Adipose tissue (tissue), 3 donors: Measurements from ENCODE around the gene WDHD1. TPM values are rescaled to one million over a fixed set of nuclear protein-coding genes. Genes with fewer than 3 reads are reported as not detected.
"Not testable (repeated sequence)": the region's sequence is repeated elsewhere in the genome, so short reads cannot be mapped to it uniquely, and the experiment has no call there.

Experiments used
- H3K27ac ChIP-seq: one replicate; pipeline ENCODE4 v1.5.1; 2013; ENCODE audit warnings: low read depth, low read length
- WGBS, 3 donors: extraction: QIAGEN DNeasy Blood & Tissue Kit; methylation state at CpG; one replicate each; pipeline ENCODE4 v1.1.7; 2013; 5-methylcytosine and 5-hydroxymethylcytosine counted together
- polyA plus RNA-seq, 3 donors: library from polyadenylated mRNA; stranded (reverse); fragments of 200-250 nt; gene quantifications; one replicate each; pipeline ENCODE4 v1.2.3, GENCODE V29; 2013
- donor health status: healthy with polysubstance abuse.
- donor health status: Bipolar disorder and iron deficiency.
- donor health status: healthy.

Gene WDHD1
- under 1 TPM; 0.49 to 0.90 (median 0.59) TPM for polyA plus RNA-seq

- 0 to 1% (median 0%) methylated on average over 56 of the region's 56 CpGs for WGBS, 3 donors
- no peak within 1 kb of the TSS for H3K27ac ChIP-seq
Observed at GRCh38 chr14:55026793-55027561, at the start of gene WDHD1, which contains the start of gene SOCS4. TSS of gene WDHD1 (minus strand) at chr14:55027099. CDS start at chr14:55026787, 312 bp downstream. TSS of gene SOCS4 (plus strand) at chr14:55027236. CDS start at chr14:55043042, 15,806 bp downstream.

- H3K27ac ChIP-seq: no peak overlapping the region
- WGBS, 3 donors: 92 to 95% (median 93%) methylated on average over 3 of the region's 3 CpGs
Observed at GRCh38 chr14:55075628-55076175, 48.8 kb upstream of the WDHD1 start.

GRCh38 chr14:55074662-55075061 lies 47.8 kb upstream of the WDHD1 start:
- 17 to 32% (median 18%) methylated on average over 5 of the region's 5 CpGs for WGBS, 3 donors

GRCh38 chr14:55073856-55074255 lies 47.0 kb upstream of the WDHD1 start:
- 34 to 50% (median 45%) methylated on average over 2 of the region's 2 CpGs for WGBS, 3 donors
- H3K27ac ChIP-seq: no peak overlapping the region

More at GRCh38 chr14:55074662-55075061, 47.8 kb upstream of the WDHD1 start:
- no peak overlapping the region for H3K27ac ChIP-seq

- H3K27ac ChIP-seq: no peak overlapping the region
- 16 to 47% (median 26%) methylated on average over 10 of the region's 10 CpGs for WGBS, 3 donors
Observed at GRCh38 chr14:55071870-55072640, 45.2 kb upstream of the WDHD1 start.

- WGBS, 3 donors: 60 to 75% (median 61%) methylated on average over 4 of the region's 4 CpGs
- H3K27ac ChIP-seq: no peak overlapping the region
Observed at GRCh38 chr14:55070981-55071411, 44.1 kb upstream of the WDHD1 start.

- 94 to 97% (median 95%) methylated on average over 1 of the region's 1 CpG for WGBS, 3 donors
- no peak overlapping the region for H3K27ac ChIP-seq
Observed at GRCh38 chr14:55066223-55066622, 39.3 kb upstream of the WDHD1 start.

GRCh38 chr14:55065411-55065810 lies 38.5 kb upstream of the WDHD1 start:
- 67 to 84% (median 79%) methylated on average over 2 of the region's 2 CpGs for WGBS, 3 donors
- no peak overlapping the region for H3K27ac ChIP-seq

GRCh38 chr14:55064896-55065295 lies 38.0 kb upstream of the WDHD1 start:
- not testable (repeated sequence) for H3K27ac ChIP-seq
- WGBS, 3 donors: 78 to 84% (median 83%) methylated on average over 2 of the region's 2 CpGs

- WGBS, 3 donors: 74 to 86% (median 74%) methylated on average over 11 of the region's 11 CpGs
- no peak overlapping the region for H3K27ac ChIP-seq
Observed at GRCh38 chr14:55062517-55063351, 35.8 kb upstream of the WDHD1 start.

GRCh38 chr14:55059333-55059732 lies 32.4 kb upstream of the WDHD1 start:
- H3K27ac ChIP-seq: no peak overlapping the region
- 91 to 96% (median 96%) methylated on average over 5 of the region's 5 CpGs for WGBS, 3 donors

- no peak overlapping the region for H3K27ac ChIP-seq
- 87 to 90% (median 90%) methylated on average over 5 of the region's 5 CpGs for whole genome bisulfite sequencing, 3 donors
Observed at GRCh38 chr14:55057919-55058318, 31.0 kb upstream of the WDHD1 start.

- 96 to 98% (median 97%) methylated on average over 13 of the region's 13 CpGs for WGBS, 3 donors
- H3K27ac ChIP-seq: no peak overlapping the region
Observed at GRCh38 chr14:55054098-55054497, 27.2 kb upstream of the WDHD1 start.

- H3K27ac ChIP-seq: no peak overlapping the region
Observed at GRCh38 chr14:55053500-55053899, 26.6 kb upstream of the WDHD1 start.

GRCh38 chr14:55053018-55053417 lies 26.1 kb upstream of the WDHD1 start:
- H3K27ac ChIP-seq: no peak overlapping the region
- 49 to 78% (median 68%) methylated on average over 6 of the region's 6 CpGs for WGBS, 3 donors

More at GRCh38 chr14:55053500-55053899, 26.6 kb upstream of the WDHD1 start:
- WGBS, 3 donors: 86 to 90% (median 88%) methylated on average over 7 of the region's 7 CpGs

GRCh38 chr14:55052269-55052930 lies 25.5 kb upstream of the WDHD1 start:
- WGBS, 3 donors: 4 to 10% (median 8%) methylated on average over 14 of the region's 14 CpGs

GRCh38 chr14:55051423-55052268 lies 24.7 kb upstream of the WDHD1 start, which contains the start of gene MAPK1IP1L:
TSS of gene MAPK1IP1L (plus strand) at chr14:55051647. CDS start at chr14:55061684, 10,037 bp downstream.
- WGBS, 3 donors: 0 to 1% (median 0%) methylated on average over 76 to 98 of the region's 98 CpGs
- H3K27ac ChIP-seq: peak within 1 kb of the TSS; percentile 89

More at GRCh38 chr14:55052269-55052930, 25.5 kb upstream of the WDHD1 start:
- peak overlapping the region; percentile 89 for H3K27ac ChIP-seq
